ENCODE measurements around the gene TREM1. TPM values are rescaled to one million over a fixed set of nuclear protein-coding genes. Genes with fewer than 3 reads are reported as not detected.

The TREM1 gene
- polyA plus RNA-seq, 1 experiment, result not detected

GRCh38 chr6:41236276-41236675 is 50.2 kb downstream of the TREM1 start:
- H3K4me3 ChIP-seq (ENCODE audit: low read depth, low read length), result no peak overlapping the region
- CTCF ChIA-PET, result no interaction called here
- POLR2A ChIA-PET, result no interaction called here
- H3K27ac ChIP-seq (ENCODE audit: low read depth, low read length), result no peak overlapping the region
- DNase-seq (ENCODE audit: low read depth, low spot score), result no peak
- no peaks in the 10 kb centered on the region; the same call in 1 of the 2 replicates for H3K9me3 ChIP-seq (ENCODE audit: control insufficient read depth, insufficient read depth, low read length)
- TF ChIP-seq CTCF (IDR thresholded peaks at IDR 0.05; ENCODE audit: low read depth, low read length), result no peak
- peaks cover 21% of the 10 kb centered on the region for H3K27me3 ChIP-seq (ENCODE audit: control insufficient read depth, insufficient read depth, low read length)

- no peak for TF ChIP-seq CTCF (IDR thresholded peaks at IDR 0.05; ENCODE audit: low read depth, low read length)
- ChIA-PET POLR2A (no interaction called here), CTCF (interaction anchor here (0.6 kb wide), 1 partner anchor 73 kb away, joined by 5 read pairs; no protein-coding TSS in a partner anchor)
- Histone ChIP-seq H3K9me3 (ENCODE audit: control insufficient read depth, insufficient read depth, low read length) (no peaks in the 10 kb centered on the region), H3K27ac (ENCODE audit: low read depth, low read length) (no peak overlapping the region), H3K27me3 (ENCODE audit: control insufficient read depth, insufficient read depth, low read length) (peaks cover 9% of the 10 kb centered on the region), H3K4me3 (ENCODE audit: low read depth, low read length) (no peak overlapping the region)
- no peak for DNase-seq (ENCODE audit: low read depth, low spot score)
Observed at GRCh38 chr6:41232667-41233066, 53.8 kb downstream of the TREM1 start.

- no peak for TF ChIP-seq CTCF (IDR thresholded peaks at IDR 0.05; ENCODE audit: low read depth, low read length)
- DNase-seq (ENCODE audit: low read depth, low spot score), result no peak
- CTCF ChIA-PET, result no interaction called here
Observed at GRCh38 chr6:41231246-41231645, 55.2 kb downstream of the TREM1 start.

GRCh38 chr6:41229721-41230120 is 56.8 kb downstream of the TREM1 start:
- H3K27me3 ChIP-seq (ENCODE audit: control insufficient read depth, insufficient read depth, low read length), result peaks cover 6% of the 10 kb centered on the region
- H3K27ac ChIP-seq (ENCODE audit: low read depth, low read length), result no peak overlapping the region
- no peaks in the 10 kb centered on the region for H3K9me3 ChIP-seq (ENCODE audit: control insufficient read depth, insufficient read depth, low read length)
- no peak for TF ChIP-seq CTCF (IDR thresholded peaks at IDR 0.05; ENCODE audit: low read depth, low read length)
- ChIA-PET CTCF (no interaction called here), POLR2A (no interaction called here)
- no peak for DNase-seq (ENCODE audit: low read depth, low spot score)
- no peak overlapping the region for H3K4me3 ChIP-seq (ENCODE audit: low read depth, low read length)

More at GRCh38 chr6:41231246-41231645, 55.2 kb downstream of the TREM1 start:
- POLR2A ChIA-PET, result no interaction called here
- Histone ChIP-seq H3K9me3 (ENCODE audit: control insufficient read depth, insufficient read depth, low read length) (no peaks in the 10 kb centered on the region), H3K4me3 (ENCODE audit: low read depth, low read length) (no peak overlapping the region), H3K27ac (ENCODE audit: low read depth, low read length) (no peak overlapping the region), H3K27me3 (ENCODE audit: control insufficient read depth, insufficient read depth, low read length) (peaks cover 6% of the 10 kb centered on the region)

GRCh38 chr6:41228616-41229015 is 57.9 kb downstream of the TREM1 start:
- TF ChIP-seq CTCF (IDR thresholded peaks at IDR 0.05; ENCODE audit: low read depth, low read length), result no peak
- POLR2A ChIA-PET, result no interaction called here
- no peak overlapping the region for H3K27ac ChIP-seq (ENCODE audit: low read depth, low read length)
- H3K27me3 ChIP-seq (ENCODE audit: control insufficient read depth, insufficient read depth, low read length), result peaks cover 6% of the 10 kb centered on the region
- DNase-seq (ENCODE audit: low read depth, low spot score), result no peak
- CTCF ChIA-PET, result no interaction called here
- no peaks in the 10 kb centered on the region for H3K9me3 ChIP-seq (ENCODE audit: control insufficient read depth, insufficient read depth, low read length)
- H3K4me3 ChIP-seq (ENCODE audit: low read depth, low read length), result no peak overlapping the region

All from AG04450 (cell line).